Aorta (tissue), 5 donors: ENCODE measurements around the gene CD80. TPM values are rescaled to one million over a fixed set of nuclear protein-coding genes. Genes with fewer than 3 reads are reported as not detected.

Source experiments
- ATAC-seq: fragments of 200-7000 bp; cut with Tn5 transposase; one replicate; pipeline ENCODE4 v1.9.1; 2022; ENCODE audit warnings: moderate library complexity; ENCODE audit not compliant: low FRiP score
- DNase-seq, 2 donors: peaks; one replicate each; pipeline ENCODE4 v3.0.0-alpha.2; 2020
- H3K27ac ChIP-seq, 2 donors: one replicate each; pipeline ENCODE4 v1.5.1; 2013; ENCODE audit warnings: low read length in 2 of 2, mild to moderate bottlenecking in 2 of 2, moderate library complexity in 2 of 2, control low read depth in 1 of 2, inconsistent platforms in 1 of 2, low read depth in 1 of 2
- H3K27me3 ChIP-seq, 2 donors: one replicate each; pipeline ENCODE4 v1.6.1; 2013; ENCODE audit warnings: control low read depth in 1 of 2, low read length in 1 of 2, mild to moderate bottlenecking in 1 of 2, moderate library complexity in 1 of 2; ENCODE audit not compliant: insufficient read depth in 2 of 2, control insufficient read depth in 1 of 2
- H3K36me3 ChIP-seq, 2 donors: one replicate each; pipeline ENCODE4 v1.6.1; 2013; ENCODE audit warnings: control low read depth in 1 of 2, low read length in 1 of 2, mild to moderate bottlenecking in 1 of 2; ENCODE audit not compliant: insufficient read depth in 2 of 2, control insufficient read depth in 1 of 2
- H3K4me1 ChIP-seq, 2 donors: one replicate each; pipeline ENCODE4 v1.6.1; 2013; ENCODE audit warnings: low read length in 2 of 2, control low read depth in 1 of 2, mild to moderate bottlenecking in 1 of 2, moderate library complexity in 1 of 2; ENCODE audit not compliant: insufficient read depth in 2 of 2, control insufficient read depth in 1 of 2
- H3K4me3 ChIP-seq, 2 donors: one replicate each; pipeline ENCODE4 v1.5.1; 2013; ENCODE audit warnings: low read length in 2 of 2, control low read depth in 1 of 2, mild to moderate bottlenecking in 1 of 2
- H3K9me3 ChIP-seq: one replicate; pipeline ENCODE4 v1.6.1; 2013; ENCODE audit warnings: mild to moderate bottlenecking, low read length; ENCODE audit not compliant: control insufficient read depth
- WGBS, 2 donors: extraction: QIAGEN DNeasy Blood & Tissue Kit; methylation state at CpG; one replicate each; pipeline ENCODE4 v1.1.7; 2013; 5-methylcytosine and 5-hydroxymethylcytosine counted together
- intact Hi-C, 2 donors: fragments of 100-400 bp; cut with DNase I; formaldehyde crosslinking; loops; one replicate each; pipeline versions ENCODE4 v1.14.2 to v1.15.0; 2022
- polyA plus RNA-seq, 2 donors: library from polyadenylated mRNA; stranded (reverse); fragments of 200-250 nt; gene quantifications; one replicate each; pipeline ENCODE4 v1.2.3, GENCODE V29; 2013
- total RNA-seq, 2 donors: library from RNA; stranded (reverse); fragmentation: NEBNext Ultra II Directional; extraction: Animal tissue kit (Norgen Biotek cat#: 25700); gene quantifications; one replicate each; pipeline ENCODE4 v1.2.1, GENCODE V29; 2021
- donor health status: healthy with polysubstance abuse.
- donor health status: Bipolar disorder and iron deficiency.
- donor health status: DM: no; HTN: no; CAD: no.
- donor health status: DM: no; HTN: no; CAD: no.
- donor health status: DM: yes; HTN: yes; CAD: no.

CD80 gene
- total and polyA plus RNA-seq, 4 donors, result 0.38 to 2.3 (median 1.8) TPM; not detected in 1

GRCh38 chr3:119500901-119501300 is 58.5 kb downstream of the CD80 start:
- Histone ChIP-seq H3K9me3 (no peaks in the 10 kb centered on the region), H3K36me3 (peaks cover 0 to 2% of the 10 kb centered on the region in 2 donors), H3K4me3 (no peak overlapping the region), H3K27ac (no peak overlapping the region), H3K27me3 (no peaks in the 10 kb centered on the region), H3K4me1 (peaks cover 0 to 4% of the 10 kb centered on the region in 2 donors)
- DNase-seq (no peak), ATAC-seq (no peak)
- WGBS, 2 donors, result 27 to 41% methylated on average over 2 of the region's 2 CpGs
- intact Hi-C loops, result loop anchor here in 1 of 2 donors (2.0 kb wide), 1 partner anchor 38 kb away; the partner anchor contains the start of gene TMEM39A

- Histone ChIP-seq H3K4me3 (no peak overlapping the region), H3K27ac (no peak overlapping the region), H3K9me3 (no peaks in the 10 kb centered on the region), H3K36me3 (peaks cover 0 to 2% of the 10 kb centered on the region in 2 donors), H3K27me3 (no peaks in the 10 kb centered on the region), H3K4me1 (peaks cover 0 to 4% of the 10 kb centered on the region in 2 donors)
- intact Hi-C loops, result loop anchor here in 1 of 2 donors (2.0 kb wide), 1 partner anchor 37 kb away; the partner anchor contains the start of gene TMEM39A
- WGBS, 2 donors, result 79 to 81% methylated on average over 4 of the region's 4 CpGs
- no peak for DNase-seq
- no peak for ATAC-seq
Measured at GRCh38 chr3:119500265-119500664, 59.1 kb downstream of the CD80 start.

GRCh38 chr3:119498186-119499011 is 61.0 kb downstream of the CD80 start, which contains the start of gene TIMMDC1:
TIMMDC1 (plus strand) TSS chr3:119498547; CDS start chr3:119498734, 187 bp downstream.
- peaks cover 0 to 2% of the 10 kb centered on the region in 2 donors for H3K36me3 ChIP-seq
- H3K27me3 ChIP-seq, result no peaks in the 10 kb centered on the region
- peak within 1 kb of the TSS in 1 of 2 donors; percentile 49 for H3K27ac ChIP-seq
- intact Hi-C loops, result loop anchor here (5.0 to 10.0 kb wide), 2 partner anchors 176 to 194 kb away; partner anchors contain the start of gene COX17 (in 1 of the 2)
- peaks cover 0 to 4% of the 10 kb centered on the region in 2 donors for H3K4me1 ChIP-seq
- ATAC-seq, result peak; percentile 100
- peak within 1 kb of the TSS; percentile 67 to 78 for H3K4me3 ChIP-seq
- 0 to 1% methylated on average over 58 of the region's 58 CpGs for WGBS, 2 donors
- peak; percentile 98 for DNase-seq
- H3K9me3 ChIP-seq, result no peaks in the 10 kb centered on the region

DNA sequence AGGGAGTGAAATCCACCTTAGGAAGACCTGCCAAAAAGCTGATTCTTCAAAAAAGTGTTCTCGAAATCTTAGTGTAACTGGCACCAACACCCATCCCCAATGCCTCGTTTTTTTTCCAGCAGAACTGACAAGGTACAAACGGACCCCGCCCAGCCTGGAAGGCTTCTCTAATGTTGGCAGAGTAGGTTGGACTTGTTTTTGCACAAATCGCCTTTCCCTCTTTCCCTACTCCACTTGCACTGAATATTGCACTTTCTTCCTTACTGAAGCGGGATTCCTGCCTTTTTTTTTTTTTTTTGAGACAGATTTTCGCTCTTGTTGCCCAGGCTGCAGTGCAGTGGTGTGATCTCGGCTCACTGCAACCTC is 61.6 kb downstream of the CD80 start:
- peaks cover 0 to 4% of the 10 kb centered on the region in 2 donors for H3K4me1 ChIP-seq
- H3K36me3 ChIP-seq, result peaks cover 0 to 2% of the 10 kb centered on the region in 2 donors
- DNase-seq, result no peak
- no peaks in the 10 kb centered on the region for H3K9me3 ChIP-seq
- H3K27me3 ChIP-seq, result no peaks in the 10 kb centered on the region
- peak overlapping the region; percentile 60 to 61 for H3K4me3 ChIP-seq
- H3K27ac ChIP-seq, result no peak overlapping the region
- intact Hi-C loops, result loop anchor here (5.0 to 10.0 kb wide), 2 partner anchors 177 to 194 kb away; partner anchors contain the start of gene COX17 (in 1 of the 2)
- 1 to 2% methylated on average over 8 of the region's 8 CpGs for WGBS, 2 donors
- no peak for ATAC-seq

- intact Hi-C loops, result loop anchor here in 1 of 2 donors (10.0 kb wide), 1 partner anchor 180 kb away; the partner anchor contains the start of gene COX17
- peaks cover 0 to 1% of the 10 kb centered on the region in 2 donors for H3K36me3 ChIP-seq
- H3K4me1 ChIP-seq, result peaks cover 0 to 1% of the 10 kb centered on the region in 2 donors
- 82 to 86% methylated on average over 2 of the region's 2 CpGs for WGBS, 2 donors
- DNase-seq, result no peak
- H3K27ac ChIP-seq, result no peak overlapping the region
- H3K9me3 ChIP-seq, result no peaks in the 10 kb centered on the region
- no peaks in the 10 kb centered on the region for H3K27me3 ChIP-seq
- H3K4me3 ChIP-seq, result no peak overlapping the region
- ATAC-seq, result no peak
Measured at GRCh38 chr3:119494597-119494996, 64.8 kb downstream of the CD80 start.

- Histone ChIP-seq H3K9me3 (no peaks in the 10 kb centered on the region), H3K4me3 (no peak overlapping the region), H3K27ac (no peak overlapping the region), H3K27me3 (no peaks in the 10 kb centered on the region), H3K4me1 (no peaks in the 10 kb centered on the region), H3K36me3 (peaks cover 0 to 1% of the 10 kb centered on the region in 2 donors)
- ATAC-seq, result no peak
- no peak for DNase-seq
- WGBS, 2 donors, result 91 to 93% methylated on average over 3 of the region's 3 CpGs
- intact Hi-C loops, result loop anchor here in 1 of 2 donors (10.0 kb wide), 1 partner anchor 182 kb away; the partner anchor contains the start of gene COX17
Measured at GRCh38 chr3:119492810-119493209, 66.6 kb downstream of the CD80 start.

DNA sequence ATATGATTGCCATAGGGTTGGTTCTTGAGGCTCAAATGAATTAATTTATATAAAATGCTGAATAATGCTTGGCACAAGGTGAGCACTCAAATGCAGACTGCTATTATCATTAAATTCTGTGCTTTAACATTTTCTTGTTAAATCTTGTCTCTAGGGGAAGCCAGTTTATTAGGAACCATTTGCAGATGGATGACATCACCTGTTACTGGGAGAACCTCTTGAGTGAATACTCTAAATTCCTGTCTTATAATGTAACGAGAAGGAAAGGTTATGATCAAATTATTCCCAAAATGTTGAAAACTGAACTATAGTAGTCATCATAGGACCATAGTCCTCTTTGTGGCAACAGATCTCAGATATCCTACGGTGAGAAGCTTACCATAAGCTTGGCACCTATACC is 67.3 kb downstream of the CD80 start:
- peaks cover 0 to 3% of the 10 kb centered on the region in 2 donors for H3K36me3 ChIP-seq
- H3K4me1 ChIP-seq, result no peaks in the 10 kb centered on the region
- ATAC-seq, result no peak
- H3K9me3 ChIP-seq, result no peaks in the 10 kb centered on the region
- no peak for DNase-seq
- H3K4me3 ChIP-seq, result no peak overlapping the region
- H3K27me3 ChIP-seq, result no peaks in the 10 kb centered on the region
- H3K27ac ChIP-seq, result no peak overlapping the region
- 83 to 90% methylated on average over 2 of the region's 2 CpGs for WGBS, 2 donors
- intact Hi-C loops, result loop anchor here in 1 of 2 donors (10.0 kb wide), 1 partner anchor 183 kb away; the partner anchor contains the start of gene COX17

- Histone ChIP-seq H3K4me3 (no peak overlapping the region), H3K36me3 (peaks cover 5% of the 10 kb centered on the region in 2 donors), H3K9me3 (no peaks in the 10 kb centered on the region), H3K27ac (no peak overlapping the region), H3K4me1 (no peaks in the 10 kb centered on the region), H3K27me3 (no peaks in the 10 kb centered on the region)
- ATAC-seq (no peak), DNase-seq (no peak)
- WGBS, 2 donors, result 82 to 93% methylated on average over 2 of the region's 2 CpGs
- intact Hi-C loops, result loop anchor here in 1 of 2 donors (10.0 kb wide), 1 partner anchor 185 kb away; the partner anchor contains the start of gene COX17
Measured at GRCh38 chr3:119490153-119490552, 69.3 kb downstream of the CD80 start.
